Colonic mucosa (tissue), 4 donors: ENCODE data around the gene FYB1. TPM values are rescaled to one million over a fixed set of nuclear protein-coding genes. Genes with fewer than 3 reads are reported as not detected.

Experiments
- DNase-seq: peaks from one replicate; pipeline ENCODE4 v3.0.0-alpha.2; 2020
- H3K27ac ChIP-seq: fragments of 200-600 bp; one replicate; pipeline ENCODE4 v1.8.0; 2021
- H3K27me3 ChIP-seq: fragments of 200-600 bp; one replicate; pipeline ENCODE4 v1.8.0; 2021
- H3K36me3 ChIP-seq: fragments of 200-600 bp; one replicate; pipeline ENCODE4 v1.8.0; 2021
- H3K4me1 ChIP-seq: fragments of 200-600 bp; one replicate; pipeline ENCODE4 v1.8.0; 2021; ENCODE audit warnings: mild to moderate bottlenecking
- H3K4me3 ChIP-seq: fragments of 200-600 bp; one replicate; pipeline ENCODE4 v1.8.0; 2021
- H3K9ac ChIP-seq, 2 donors: one replicate each; pipeline ENCODE4 v1.7.0; 2013; ENCODE audit warnings: control low read depth in 2 of 2, low read depth in 2 of 2, low read length in 2 of 2
- H3K9me3 ChIP-seq: fragments of 200-600 bp; one replicate; pipeline ENCODE4 v1.8.0; 2021
- CTCF ChIP-seq: fragments of 200-600 bp; IDR thresholded peaks from one replicate; pipeline ENCODE4 v1.8.0; 2022; ENCODE audit warnings: antibody characterized with exemption, mild to moderate bottlenecking
- intact Hi-C: fragments of 100-400 bp; cut with DNase I; formaldehyde crosslinking; loops from one replicate; pipeline ENCODE4 v1.14.1; 2022
- total RNA-seq, 2 donors: library from RNA; stranded (reverse); fragmentation: NEBNext Ultra II Directional in 1 of 2; extraction: Animal tissue kit (Norgen Biotek cat#: 25700) in 1 of 2; gene quantifications; one replicate each; pipeline ENCODE4 v1.2.1, GENCODE V29; 2021
- donor health status: healthy.
- donor health status: DM: no; HTN: no; CAD: no.
- donor health status: DM: no; HTN: no; CAD: no.

The FYB1 gene
- total RNA-seq, 2 donors from 2014 or later, result 6.1 to 8.6 TPM

- H3K27me3 ChIP-seq, result no peaks in the 10 kb centered on the region
- no peaks in the 10 kb centered on the region for H3K4me1 ChIP-seq
- no peaks in the 10 kb centered on the region for H3K9me3 ChIP-seq
- no peak overlapping the region for H3K9ac ChIP-seq
- no peak for TF ChIP-seq CTCF
- H3K27ac ChIP-seq, result no peak overlapping the region
- DNase-seq, result no peak
- H3K4me3 ChIP-seq, result no peak overlapping the region
- intact Hi-C loops, result no loop called here
- no peaks in the 10 kb centered on the region for H3K36me3 ChIP-seq
These were observed 157.3 kb downstream of the FYB1 start for GRCh38 chr5:39062104-39062503.

GRCh38 chr5:39059064-39059463 is 160.3 kb downstream of the FYB1 start:
- intact Hi-C loops, result no loop called here
- Histone ChIP-seq H3K27me3 (no peaks in the 10 kb centered on the region), H3K27ac (no peak overlapping the region), H3K9me3 (no peaks in the 10 kb centered on the region), H3K36me3 (no peaks in the 10 kb centered on the region), H3K4me3 (no peak overlapping the region), H3K4me1 (no peaks in the 10 kb centered on the region), H3K9ac (no peak overlapping the region)
- no peak for DNase-seq
- TF ChIP-seq CTCF, result no peak

- Histone ChIP-seq H3K9me3 (no peaks in the 10 kb centered on the region), H3K4me3 (no peak overlapping the region), H3K4me1 (no peaks in the 10 kb centered on the region), H3K9ac (no peak overlapping the region), H3K27me3 (no peaks in the 10 kb centered on the region), H3K27ac (no peak overlapping the region), H3K36me3 (no peaks in the 10 kb centered on the region)
- intact Hi-C loops, result no loop called here
- no peak for DNase-seq
- TF ChIP-seq CTCF, result no peak
These were observed 161.0 kb downstream of the FYB1 start for GRCh38 chr5:39058178-39058921.

GRCh38 chr5:39057734-39058133 is 161.6 kb downstream of the FYB1 start:
- Histone ChIP-seq H3K4me1 (no peaks in the 10 kb centered on the region), H3K27ac (no peak overlapping the region), H3K9ac (no peak overlapping the region), H3K9me3 (no peaks in the 10 kb centered on the region), H3K36me3 (no peaks in the 10 kb centered on the region), H3K4me3 (no peak overlapping the region), H3K27me3 (no peaks in the 10 kb centered on the region)
- intact Hi-C loops, result no loop called here
- no peak for DNase-seq
- TF ChIP-seq CTCF, result no peak

GRCh38 chr5:39055768-39056398 is 163.5 kb downstream of the FYB1 start:
- intact Hi-C loops, result no loop called here
- H3K27me3 ChIP-seq, result no peaks in the 10 kb centered on the region
- no peak overlapping the region for H3K9ac ChIP-seq
- H3K4me1 ChIP-seq, result no peaks in the 10 kb centered on the region
- no peaks in the 10 kb centered on the region for H3K36me3 ChIP-seq
- H3K4me3 ChIP-seq, result no peak overlapping the region
- no peak for TF ChIP-seq CTCF
- no peak for DNase-seq
- no peaks in the 10 kb centered on the region for H3K9me3 ChIP-seq
- H3K27ac ChIP-seq, result no peak overlapping the region

Other genes with a start within 250 kb of the FYB1 start
- 10 to 100 TPM; 15.1 to 32.9 TPM for gene RICTOR, start 145.2 kb downstream of the FYB1 start, total RNA-seq
- under 1 TPM in 1 of 2 donors, not detected in 1; 0.57 TPM for gene C9, start 144.9 kb upstream of the FYB1 start, total RNA-seq
- gene DAB2, start 205.4 kb upstream of the FYB1 start, total RNA-seq, result 10 to 100 TPM; 43.7 to 46.4 TPM